B cell (primary cell): Measurements from ENCODE around the gene CBX7. TPM values are rescaled to one million over a fixed set of nuclear protein-coding genes. Genes with fewer than 3 reads are reported as not detected.

ENCODE experiments used
- ATAC-seq: fragments of 200-7000 bp; cut with Tn5 transposase; one replicate; pipeline ENCODE4 v1.10.0; 2021; ENCODE audit warnings: low read depth, mild to moderate bottlenecking, moderate number of reproducible peaks, moderate library complexity
- CTCF ChIA-PET: fragments of 350-600 bp; sonication (Branson Sonifier 250); formaldehyde crosslinking; loops from one replicate; lab custom pipeline; 2021; ENCODE audit warnings: antibody characterized with exemption, inconsistent platforms; lab: Charles Lee
- POLR2A ChIA-PET: fragments of 350-600 bp; sonication (Branson Sonifier 250); formaldehyde crosslinking; loops from one replicate; lab custom pipeline; 2021; ENCODE audit warnings: antibody characterized with exemption; lab: Charles Lee
- DNase-seq: peaks from one replicate; pipeline ENCODE4 v3.0.0; 2013
- H2AFZ ChIP-seq: 2 replicates; pipeline ENCODE4 v1.6.1; 2012; ENCODE audit warnings: mild to moderate bottlenecking, low read depth, low read length; ENCODE audit not compliant: insufficient read depth, poor library complexity, severe bottlenecking
- H3K27ac ChIP-seq, 2 donors: 1 replicate in 1 of 2; 2 replicates in 1 of 2; pipeline ENCODE4 v1.5.1; 2012 to 2013; ENCODE audit warnings: low read length in 2 of 2, mild to moderate bottlenecking in 2 of 2, moderate library complexity in 1 of 2
- H3K27me3 ChIP-seq, 4 experiments: fragments of 200-600 bp in 1 of 4; sonication (generic) in 1 of 4; replicated peaks in 1 of 4; 1 replicate in 2 of 4; 2 replicates in 2 of 4; pipeline versions ENCODE4 v1.6.1 to v1.7.0; 2013 to 2016; ENCODE audit warnings: low read length in 3 of 4, mild to moderate bottlenecking in 2 of 4, mixed read lengths in 1 of 4, moderate library complexity in 1 of 4; ENCODE audit not compliant: insufficient read depth in 4 of 4, control insufficient read depth in 3 of 4; ENCODE audit errors: control extremely low read depth in 1 of 4
- H3K36me3 ChIP-seq, 2 experiments: replicated peaks in 1 of 2; 1 replicate in 1 of 2; 2 replicates in 1 of 2; pipeline versions ENCODE4 v1.6.1 to v1.7.1; 2013; ENCODE audit warnings: low read length in 1 of 2; ENCODE audit not compliant: insufficient read depth in 2 of 2, control insufficient read depth in 1 of 2; ENCODE audit errors: control extremely low read depth in 1 of 2, extremely low read depth in 1 of 2
- H3K4me1 ChIP-seq, 2 donors: fragments of 200-600 bp in 1 of 2; sonication (generic) in 1 of 2; 1 replicate in 1 of 2; 2 replicates in 1 of 2; pipeline versions ENCODE4 v1.5.1 to v1.6.1; 2013 to 2017; ENCODE audit warnings: low read length in 2 of 2; ENCODE audit not compliant: control insufficient read depth in 2 of 2, insufficient read depth in 2 of 2
- H3K4me2 ChIP-seq: replicated peaks from 2 replicates; pipeline ENCODE3; 2012; ENCODE audit warnings: mild to moderate bottlenecking, low read depth, low read length; ENCODE audit not compliant: poor library complexity, severe bottlenecking
- H3K4me3 ChIP-seq, 5 experiments: fragments of 200-600 bp in 1 of 5; sonication (generic) in 1 of 5; 1 replicate in 3 of 5; 2 replicates in 2 of 5; pipeline versions ENCODE4 v1.5.1 to v1.7.0; 2011 to 2016; ENCODE audit warnings: low read length in 4 of 5, mild to moderate bottlenecking in 4 of 5, low read depth in 2 of 5, control low read depth in 1 of 5, moderate library complexity in 1 of 5; ENCODE audit not compliant: insufficient read depth in 1 of 5; ENCODE audit errors: control extremely low read depth in 1 of 5, extremely low read depth in 1 of 5
- H3K79me2 ChIP-seq: fragments of 200-600 bp; sonication (generic); one replicate; pipeline ENCODE4 v1.6.0; 2016; ENCODE audit warnings: low read length; ENCODE audit not compliant: control insufficient read depth, insufficient read depth
- H3K9ac ChIP-seq: fragments of 200-600 bp; sonication (generic); 2 replicates; pipeline ENCODE4 v1.6.1; 2017; ENCODE audit warnings: mild to moderate bottlenecking, low read length, moderate library complexity
- H3K9me3 ChIP-seq, 3 donors: one replicate each; pipeline versions ENCODE4 v1.6.1 to v1.7.1; 2013; ENCODE audit warnings: low read length in 2 of 3; ENCODE audit not compliant: control insufficient read depth in 2 of 3, insufficient read depth in 1 of 3; ENCODE audit errors: control extremely low read depth in 1 of 3
- H4K20me1 ChIP-seq: 2 replicates; pipeline ENCODE4 v1.6.0; 2012; ENCODE audit warnings: mild to moderate bottlenecking, low read length; ENCODE audit not compliant: insufficient read depth, control insufficient read depth, poor library complexity, severe bottlenecking
- H3K27ac Mint-ChIP-seq: one replicate; pipeline ENCODE4 v1.8.0; 2021; ENCODE audit warnings: mixed read lengths
- H3K27me3 Mint-ChIP-seq: one replicate; pipeline ENCODE4 v1.8.0; 2021; ENCODE audit warnings: mixed read lengths
- H3K4me1 Mint-ChIP-seq: one replicate; pipeline ENCODE4 v1.8.0; 2021; ENCODE audit warnings: mixed read lengths
- H3K4me3 Mint-ChIP-seq: one replicate; pipeline ENCODE4 v1.8.0; 2021; ENCODE audit warnings: mixed read lengths
- H3K9me3 Mint-ChIP-seq: one replicate; pipeline ENCODE4 v1.8.0; 2022; ENCODE audit warnings: mixed read lengths; ENCODE audit not compliant: insufficient read depth
- CTCF ChIP-seq: fragments of 200-600 bp; IDR thresholded peaks from one replicate; pipeline ENCODE4 v1.8.0; 2022; ENCODE audit warnings: antibody characterized with exemption, mild to moderate bottlenecking
- EZH2 ChIP-seq: IDR thresholded peaks from 2 replicates; pipeline ENCODE4 v1.6.1; 2012; ENCODE audit warnings: borderline replicate concordance, low read depth, mild to moderate bottlenecking, moderate library complexity, low read length; ENCODE audit not compliant: insufficient read depth, poor library complexity, severe bottlenecking
- WGBS: methylation state at CpG from one replicate; pipeline ENCODE4 v1.1.5; 2013; ENCODE audit warnings: missing lambda C conversion rate; ENCODE audit not compliant: insufficient coverage; 5-methylcytosine and 5-hydroxymethylcytosine counted together
- intact Hi-C: fragments of 100-400 bp; cut with micrococcal nuclease; formaldehyde crosslinking; loops from one replicate; pipeline ENCODE4 v1.10.0; 2022
- polyA plus RNA-seq: library from polyadenylated mRNA; depleted of rRNA; stranded (reverse); fragments of >200 nt; gene quantifications from 2 replicates; pipeline ENCODE4 v1.2.3, GENCODE V29; 2012
- total RNA-seq, 2 donors: library from RNA; stranded (reverse); fragments of 120-200 nt in 1 of 2; gene quantifications; 1 replicate in 1 of 2; 2 replicates in 1 of 2; pipeline versions ENCODE4 v1.2.3 to v1.2.4, GENCODE V29; 2013 to 2022

CBX7 gene
- total and polyA plus RNA-seq, 2 donors (not counting 1 experiment from before 2014, with no cell fraction given), result 83.6 to 141 TPM

GRCh38 chr22:39106326-39106725, 46.2 kb downstream of the CBX7 start:
- CTCF ChIA-PET, result interaction anchor here (1.2 to 1.6 kb wide), 2 partner anchors 131 to 236 kb away, joined by 3 to 6 read pairs; no protein-coding TSS in a partner anchor
- no peak overlapping the region for H3K27ac ChIP-seq
- 87% methylated on average over 2 of the region's 2 CpGs for WGBS

GRCh38 chr22:39103431-39103830, 49.0 kb downstream of the CBX7 start:
- Mint-ChIP-seq H3K27me3 (no peaks in the 10 kb centered on the region), H3K4me3 (no peak overlapping the region), H3K27ac (peak overlapping the region; percentile 37), H3K9me3 (no peaks in the 10 kb centered on the region), H3K4me1 (peaks cover 27% of the 10 kb centered on the region)
- WGBS, result 90% methylated on average over 2 of the region's 2 CpGs
- no peak for TF ChIP-seq CTCF
- no peak for TF ChIP-seq EZH2
- H3K4me2 ChIP-seq, result no peak overlapping the region
- H3K36me3 ChIP-seq, result no peaks in the 10 kb centered on the region
- no peak overlapping the region for H3K9ac ChIP-seq
- no peaks in the 10 kb centered on the region for H4K20me1 ChIP-seq
- ATAC-seq, result no peak
- H2AFZ ChIP-seq, result no peak overlapping the region
- intact Hi-C loops, result no loop called here
- DNase-seq, result no peak
- CTCF ChIA-PET, result no interaction called here
- no peaks in the 10 kb centered on the region for H3K79me2 ChIP-seq
- H3K4me3 ChIP-seq, result no peak overlapping the region
- peaks cover 23 to 24% of the 10 kb centered on the region in 2 donors for H3K4me1 ChIP-seq
- H3K27ac ChIP-seq, result no peak overlapping the region
- POLR2A ChIA-PET, result no interaction called here
- H3K27me3 ChIP-seq, result no peaks in the 10 kb centered on the region
- H3K9me3 ChIP-seq, result no peaks in the 10 kb centered on the region

More at GRCh38 chr22:39106326-39106725, 46.2 kb downstream of the CBX7 start:
- Histone ChIP-seq H3K9ac (no peak overlapping the region), H3K9me3 (no peaks in the 10 kb centered on the region), H4K20me1 (no peaks in the 10 kb centered on the region), H3K4me3 (no peak overlapping the region), H2AFZ (no peak overlapping the region), H3K4me1 (peaks cover 9 to 16% of the 10 kb centered on the region in 2 donors), H3K79me2 (no peaks in the 10 kb centered on the region), H3K36me3 (no peaks in the 10 kb centered on the region), H3K4me2 (no peak overlapping the region), H3K27me3 (no peaks in the 10 kb centered on the region)
- POLR2A ChIA-PET, result no interaction called here
- TF ChIP-seq EZH2 (no peak), CTCF (no peak)
- ATAC-seq (no peak), DNase-seq (no peak)
- intact Hi-C loops, result no loop called here
- Mint-ChIP-seq H3K27ac (no peak overlapping the region), H3K4me3 (no peak overlapping the region), H3K4me1 (peaks cover 18% of the 10 kb centered on the region), H3K9me3 (no peaks in the 10 kb centered on the region), H3K27me3 (no peaks in the 10 kb centered on the region)
